ENCODE measurements around the gene CAMTA1. TPM values are rescaled to one million over a fixed set of nuclear protein-coding genes. Genes with fewer than 3 reads are reported as not detected.

CAMTA1 gene
- total RNA-seq, 1 donor from 2014 or later: 69.9 TPM

DNA sequence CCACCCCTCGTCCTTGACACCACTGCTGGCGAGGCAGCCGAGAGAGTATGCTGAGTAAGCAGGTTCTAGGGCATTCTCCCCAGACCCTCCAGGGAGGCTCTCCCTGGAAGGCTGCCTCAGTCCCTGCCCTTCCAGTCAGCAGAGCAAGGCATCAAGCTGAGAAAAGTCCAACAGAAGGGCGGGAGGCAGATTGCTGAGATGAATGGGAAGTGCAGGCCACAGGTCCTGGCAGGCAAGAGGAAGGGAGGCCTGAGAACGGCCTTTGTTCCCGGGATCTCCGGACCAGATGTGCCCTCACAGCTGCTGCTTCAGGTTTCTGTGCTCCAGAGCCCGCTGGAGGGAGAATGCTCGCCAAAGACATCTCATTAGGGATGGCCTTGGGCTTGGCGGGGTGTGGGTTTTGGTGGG lies 715.8 kb downstream of the CAMTA1 start:
- Mint-ChIP-seq H3K36me3 (ENCODE audit: low read depth) (no peaks in the 10 kb centered on the region), H3K27me3 (no peaks in the 10 kb centered on the region), H3K4me3 (no peak overlapping the region), H3K4me1 (no peaks in the 10 kb centered on the region), H3K27ac (no peak overlapping the region), H3K9me3 (no peaks in the 10 kb centered on the region)
- intact Hi-C loops (cut with micrococcal nuclease): no loop called here
- DNase-seq: no peak

- Mint-ChIP-seq H3K27ac (no peak overlapping the region), H3K36me3 (ENCODE audit: low read depth) (no peaks in the 10 kb centered on the region), H3K9me3 (no peaks in the 10 kb centered on the region), H3K4me3 (no peak overlapping the region), H3K27me3 (no peaks in the 10 kb centered on the region), H3K4me1 (no peaks in the 10 kb centered on the region)
- intact Hi-C loops (cut with micrococcal nuclease): no loop called here
- DNase-seq: no peak
These were observed 716.7 kb downstream of the CAMTA1 start for GRCh38 chr1:7501723-7502603.

DNA sequence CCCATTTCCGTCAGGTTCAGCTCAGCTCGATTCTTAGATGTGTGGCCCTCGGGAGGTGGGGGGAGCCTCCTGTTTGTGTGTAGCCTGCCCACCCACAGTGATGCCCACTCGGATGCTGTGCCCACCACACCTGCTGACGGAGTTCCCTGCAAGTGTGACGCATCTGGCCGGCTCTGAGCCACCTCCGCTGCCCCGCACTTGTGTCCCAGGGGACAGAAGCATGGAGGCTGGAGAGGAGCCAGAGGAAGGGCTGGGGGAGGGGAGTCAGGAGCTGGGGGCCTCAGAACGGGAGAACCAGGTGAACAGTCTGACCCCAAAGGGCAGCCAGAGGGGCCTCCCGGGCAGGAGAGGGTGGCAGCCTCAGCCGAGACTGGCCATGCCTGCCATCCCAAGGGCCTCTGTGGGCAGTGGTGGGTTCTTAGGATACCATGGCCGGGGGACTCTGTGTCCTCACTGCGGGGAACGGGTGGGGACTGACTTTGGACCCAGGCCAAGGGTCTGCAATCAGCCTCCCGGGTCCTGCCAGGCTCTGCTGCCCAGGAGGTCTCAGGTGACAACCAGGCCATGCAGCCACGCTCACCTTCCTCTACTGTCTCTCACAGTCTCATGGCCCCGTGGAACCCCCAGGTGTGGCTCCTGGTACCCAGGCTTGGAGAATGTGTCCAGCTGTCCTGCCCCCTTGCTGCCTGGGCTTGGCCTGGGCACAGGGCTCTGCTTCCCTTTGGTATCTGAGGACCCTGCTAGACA lies 718.6 kb downstream of the CAMTA1 start:
- H3K27ac Mint-ChIP-seq: no peak overlapping the region
- H3K4me3 Mint-ChIP-seq: no peak overlapping the region
- H3K4me1 Mint-ChIP-seq: no peaks in the 10 kb centered on the region
- DNase-seq: no peak
- intact Hi-C loops (cut with micrococcal nuclease): no loop called here
- H3K36me3 Mint-ChIP-seq (ENCODE audit: low read depth): no peaks in the 10 kb centered on the region
- no peaks in the 10 kb centered on the region for H3K27me3 Mint-ChIP-seq
- H3K9me3 Mint-ChIP-seq: no peaks in the 10 kb centered on the region

DNA sequence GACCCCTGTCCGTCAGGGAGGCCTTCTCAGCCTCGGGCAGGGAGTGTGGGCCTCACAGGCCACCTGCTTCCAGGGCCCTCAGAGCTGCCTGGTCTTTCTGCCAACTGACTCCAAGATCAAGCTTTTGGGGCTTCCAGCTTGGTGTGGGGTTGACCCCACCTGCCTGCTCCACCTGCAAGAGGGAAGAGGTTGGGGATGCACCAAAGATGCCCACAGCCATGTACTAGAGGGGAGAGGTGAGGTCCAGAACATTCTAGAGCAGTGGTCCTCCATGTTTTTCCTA lies 719.1 kb downstream of the CAMTA1 start:
- intact Hi-C loops (cut with micrococcal nuclease): no loop called here
- Mint-ChIP-seq H3K27me3 (no peaks in the 10 kb centered on the region), H3K27ac (no peak overlapping the region), H3K9me3 (no peaks in the 10 kb centered on the region), H3K4me1 (no peaks in the 10 kb centered on the region), H3K36me3 (ENCODE audit: low read depth) (no peaks in the 10 kb centered on the region), H3K4me3 (no peak overlapping the region)
- DNase-seq: no peak

DNA sequence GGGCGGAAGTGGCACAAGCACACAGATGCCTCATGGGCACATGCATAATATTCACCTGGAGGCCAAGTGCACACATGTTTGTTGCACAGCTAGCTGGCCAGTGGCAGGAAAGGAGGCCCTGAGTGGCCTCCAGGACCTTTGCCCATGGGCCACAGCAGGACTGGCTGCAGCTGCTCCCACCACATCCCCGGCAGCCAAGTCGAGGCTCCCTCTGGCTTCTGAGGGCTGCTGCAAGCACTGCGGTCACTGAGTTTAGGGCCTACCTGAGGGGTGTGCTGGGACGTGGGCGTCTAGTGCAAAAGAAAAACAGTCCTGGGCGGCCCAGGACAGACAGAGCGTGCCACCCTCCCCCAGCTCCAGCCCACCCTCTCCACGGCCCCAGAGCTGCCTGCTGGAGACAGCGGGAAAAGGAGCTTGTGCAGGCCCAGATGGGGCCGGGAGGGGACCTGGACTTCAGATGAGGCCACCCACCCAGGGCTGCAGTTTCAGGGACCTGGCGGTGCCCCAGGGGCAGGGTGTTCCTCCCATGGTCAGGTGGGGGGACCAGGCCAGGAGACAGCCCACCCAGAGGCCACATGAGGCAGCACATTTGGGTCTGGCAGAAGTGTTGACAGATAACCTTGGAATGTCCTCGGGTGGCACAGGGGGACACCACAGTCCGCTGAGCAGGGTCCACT lies 720.0 kb downstream of the CAMTA1 start:
- no peak overlapping the region for H3K27ac Mint-ChIP-seq
- H3K27me3 Mint-ChIP-seq: no peaks in the 10 kb centered on the region
- H3K4me1 Mint-ChIP-seq: no peaks in the 10 kb centered on the region
- intact Hi-C loops (cut with micrococcal nuclease): no loop called here
- no peaks in the 10 kb centered on the region for H3K36me3 Mint-ChIP-seq (ENCODE audit: low read depth)
- no peaks in the 10 kb centered on the region for H3K9me3 Mint-ChIP-seq
- no peak overlapping the region for H3K4me3 Mint-ChIP-seq
- DNase-seq: no peak

DNA sequence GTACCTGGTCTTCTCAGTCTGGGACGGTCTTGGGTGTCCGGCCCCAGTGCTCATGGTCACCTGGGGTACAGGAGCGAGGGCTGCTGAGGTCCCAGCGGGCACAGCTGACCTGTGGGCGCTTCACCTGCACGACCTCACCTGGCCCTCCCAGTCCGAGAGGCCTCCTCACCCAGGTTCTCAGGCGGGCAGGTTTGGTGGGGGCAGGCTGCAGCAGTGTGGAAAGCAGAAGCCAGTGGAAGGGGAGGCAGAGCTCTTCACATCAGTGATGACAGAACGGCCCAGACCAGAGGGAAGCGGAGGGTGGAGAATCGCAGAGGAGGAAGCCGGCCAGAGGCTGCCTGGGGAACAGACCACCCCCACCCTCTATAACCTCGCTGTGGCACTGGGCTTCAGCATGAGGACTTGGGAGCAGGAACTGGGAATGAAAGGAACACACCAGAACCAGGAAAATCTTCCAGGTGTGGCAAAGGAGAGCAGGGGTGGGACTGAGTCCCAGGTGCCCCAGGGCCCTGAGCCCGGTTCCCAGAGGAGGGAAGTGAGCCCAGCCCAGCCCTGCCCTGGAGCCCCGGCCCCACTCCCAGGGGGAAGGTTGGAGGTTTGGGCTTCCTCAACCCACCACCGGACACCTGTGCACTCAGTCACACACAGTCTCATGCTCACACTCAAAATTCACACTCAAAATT lies 720.7 kb downstream of the CAMTA1 start:
- Mint-ChIP-seq H3K4me3 (no peak overlapping the region), H3K27me3 (no peaks in the 10 kb centered on the region), H3K27ac (no peak overlapping the region), H3K4me1 (no peaks in the 10 kb centered on the region), H3K36me3 (ENCODE audit: low read depth) (no peaks in the 10 kb centered on the region), H3K9me3 (no peaks in the 10 kb centered on the region)
- no peak for DNase-seq
- intact Hi-C loops (cut with micrococcal nuclease): no loop called here

DNA sequence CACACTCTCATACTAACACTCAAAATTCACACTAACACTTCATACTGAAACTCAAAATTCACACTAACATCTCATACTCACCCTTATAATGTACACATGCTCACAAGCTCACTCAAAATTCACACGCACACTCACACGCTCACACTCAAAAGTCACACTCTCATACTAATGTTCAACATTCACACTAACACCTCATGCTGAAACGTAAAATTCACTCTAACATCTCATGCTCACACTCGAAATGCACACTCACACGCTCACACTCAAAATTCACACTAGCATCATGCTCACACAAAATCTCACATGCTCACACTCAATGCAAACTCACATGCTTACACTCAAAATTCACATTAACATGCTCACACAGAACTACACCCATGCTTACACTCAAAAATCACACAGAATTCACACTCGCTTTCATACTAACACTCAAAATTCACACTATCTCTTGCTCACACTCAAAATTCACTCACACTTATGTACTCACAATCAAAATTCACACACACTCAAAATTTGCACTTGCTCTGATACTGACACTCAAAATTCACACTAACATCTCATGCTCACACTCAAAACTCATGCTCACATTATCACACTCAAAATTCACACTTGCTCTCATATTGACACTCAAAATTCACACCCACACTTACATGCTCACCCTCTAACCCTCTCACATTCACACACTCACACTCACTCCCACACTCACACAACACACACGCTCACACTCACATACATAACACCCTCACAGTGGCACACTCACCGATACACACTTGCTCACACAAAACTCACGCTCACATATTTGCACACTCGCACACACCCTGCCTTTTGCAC lies 721.4 kb downstream of the CAMTA1 start:
- no peaks in the 10 kb centered on the region for H3K27me3 Mint-ChIP-seq
- H3K27ac Mint-ChIP-seq: no peak overlapping the region
- DNase-seq: no peak
- no peaks in the 10 kb centered on the region for H3K36me3 Mint-ChIP-seq (ENCODE audit: low read depth)
- no peaks in the 10 kb centered on the region for H3K9me3 Mint-ChIP-seq
- no peaks in the 10 kb centered on the region for H3K4me1 Mint-ChIP-seq
- intact Hi-C loops (cut with micrococcal nuclease): no loop called here
- H3K4me3 Mint-ChIP-seq: no peak overlapping the region

GRCh38 chr1:7507285-7508019 lies 722.2 kb downstream of the CAMTA1 start:
- intact Hi-C loops (cut with micrococcal nuclease): no loop called here
- no peaks in the 10 kb centered on the region for H3K36me3 Mint-ChIP-seq (ENCODE audit: low read depth)

DNA sequence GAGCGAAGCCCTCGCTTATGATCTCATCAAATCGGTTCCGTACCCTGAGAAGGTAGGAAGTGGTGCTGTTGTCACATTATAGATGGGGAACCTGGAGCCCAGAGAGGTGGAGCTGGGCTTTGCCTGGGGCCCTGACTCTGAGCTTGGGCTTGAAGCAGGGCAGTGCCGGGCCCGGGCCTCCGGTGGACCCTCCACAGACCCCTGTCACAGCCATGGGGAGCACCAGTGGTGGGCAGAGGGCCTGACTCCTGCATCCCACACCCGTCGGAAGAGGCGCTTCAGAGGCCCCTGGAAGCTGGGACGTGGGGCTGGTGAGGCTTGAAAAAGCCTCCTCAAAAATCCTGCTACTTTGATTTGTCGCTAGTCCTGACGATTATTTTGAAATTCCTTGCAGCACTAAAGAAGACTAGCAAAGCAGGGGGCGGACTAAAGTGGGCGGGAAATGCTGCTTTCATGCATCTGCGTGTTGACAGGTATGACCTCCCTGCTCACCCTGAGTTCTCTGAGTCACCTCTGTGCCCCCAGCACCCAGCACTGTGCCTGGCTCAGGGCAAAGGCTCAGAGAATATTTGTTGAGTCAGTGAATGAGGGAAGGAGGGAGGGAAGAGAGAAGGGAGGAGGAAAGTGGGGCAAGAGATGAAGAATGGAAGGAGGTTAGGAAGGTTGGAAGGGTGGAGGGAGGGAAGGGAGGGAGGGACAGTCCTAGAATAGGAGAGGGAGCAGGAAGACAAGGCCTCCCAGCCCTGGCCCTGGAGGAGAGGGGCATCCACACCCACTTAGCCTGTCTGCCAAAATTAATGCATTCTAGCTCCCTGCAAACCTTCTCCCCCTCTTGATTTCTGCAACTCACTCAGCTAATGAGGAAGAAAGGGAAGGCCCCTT lies 723.0 kb downstream of the CAMTA1 start:
- no peaks in the 10 kb centered on the region for H3K36me3 Mint-ChIP-seq (ENCODE audit: low read depth)
- H3K9me3 Mint-ChIP-seq: no peaks in the 10 kb centered on the region
- H3K4me1 Mint-ChIP-seq: no peaks in the 10 kb centered on the region
- no peak for DNase-seq
- no peak overlapping the region for H3K4me3 Mint-ChIP-seq
- H3K27me3 Mint-ChIP-seq: no peaks in the 10 kb centered on the region
- no peak overlapping the region for H3K27ac Mint-ChIP-seq
- intact Hi-C loops (cut with micrococcal nuclease): no loop called here

More at GRCh38 chr1:7507285-7508019, 722.2 kb downstream of the CAMTA1 start:
- Mint-ChIP-seq H3K27ac (no peak overlapping the region), H3K27me3 (no peaks in the 10 kb centered on the region), H3K9me3 (no peaks in the 10 kb centered on the region), H3K4me1 (no peaks in the 10 kb centered on the region), H3K4me3 (no peak overlapping the region)
- DNase-seq: no peak

DNA sequence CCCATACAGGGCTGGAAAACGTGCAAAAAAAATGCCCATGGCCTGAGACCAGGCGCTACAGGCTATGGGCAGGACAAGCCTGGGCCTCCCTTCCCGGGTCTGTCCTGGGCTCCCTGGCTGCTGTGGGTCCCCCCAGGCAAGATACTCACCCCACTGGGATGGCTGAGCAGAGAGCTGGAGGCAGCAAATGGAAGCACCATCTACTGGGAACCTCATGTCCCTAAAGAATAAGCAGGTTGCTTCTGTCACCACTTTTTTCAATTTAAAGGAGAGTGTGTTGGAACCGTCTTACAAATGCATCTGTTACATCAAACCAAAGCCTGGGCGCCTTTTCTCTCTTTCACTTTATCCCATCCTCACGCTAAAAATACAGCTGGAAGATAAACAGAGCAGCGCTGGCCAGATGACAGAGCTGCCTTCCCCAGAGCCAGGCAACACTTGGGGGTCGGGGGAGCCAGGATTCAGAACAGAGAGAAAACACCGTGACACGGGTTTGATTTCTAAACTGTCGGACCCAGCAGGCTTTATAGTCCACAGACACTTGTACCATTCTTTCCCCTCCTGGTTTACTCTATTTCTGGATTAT lies 723.8 kb downstream of the CAMTA1 start:
- H3K27ac Mint-ChIP-seq: no peak overlapping the region
- H3K4me1 Mint-ChIP-seq: no peaks in the 10 kb centered on the region
- intact Hi-C loops (cut with micrococcal nuclease): no loop called here
- H3K9me3 Mint-ChIP-seq: no peaks in the 10 kb centered on the region
- H3K27me3 Mint-ChIP-seq: no peaks in the 10 kb centered on the region
- no peak for DNase-seq
- H3K4me3 Mint-ChIP-seq: no peak overlapping the region
- H3K36me3 Mint-ChIP-seq (ENCODE audit: low read depth): no peaks in the 10 kb centered on the region

DNA sequence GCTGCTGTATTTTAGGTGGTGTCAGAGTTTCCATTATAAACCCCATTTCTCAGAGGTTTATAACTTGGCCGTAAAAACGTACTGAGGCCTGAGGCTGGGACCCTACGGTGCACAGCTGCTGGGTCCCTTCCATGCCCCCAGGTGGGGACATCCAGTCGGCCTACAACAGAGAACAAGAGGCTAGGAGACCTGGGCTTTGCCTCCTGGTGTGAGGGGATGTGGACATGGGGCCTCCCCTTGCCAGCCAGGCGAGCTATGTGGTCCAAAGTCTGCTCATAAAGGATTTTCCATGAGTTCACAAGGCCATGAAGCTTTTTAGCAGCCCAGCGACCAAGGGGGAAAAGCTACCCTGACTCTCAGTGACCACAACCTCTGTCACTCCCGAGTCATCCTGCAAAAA lies 724.3 kb downstream of the CAMTA1 start:
- H3K27me3 Mint-ChIP-seq: no peaks in the 10 kb centered on the region
- DNase-seq: no peak
- no peak overlapping the region for H3K4me3 Mint-ChIP-seq
- H3K9me3 Mint-ChIP-seq: no peaks in the 10 kb centered on the region
- H3K36me3 Mint-ChIP-seq (ENCODE audit: low read depth): no peaks in the 10 kb centered on the region
- H3K27ac Mint-ChIP-seq: no peak overlapping the region
- no peaks in the 10 kb centered on the region for H3K4me1 Mint-ChIP-seq
- intact Hi-C loops (cut with micrococcal nuclease): no loop called here
